Epithelial cell of esophagus (primary cell): ENCODE measurements around the gene PAX5.

Source experiments
- DNase-seq: peaks from one replicate; pipeline ENCODE4 v3.0.0; 2010; ENCODE audit warnings: low read depth
- H3K4me3 ChIP-seq: 2 replicates; pipeline ENCODE4 v1.5.1; 2011; ENCODE audit warnings: mild to moderate bottlenecking, low read length, control low read depth
- TF ChIP-seq, protein P1 (sequence below): IDR thresholded peaks from 2 replicates; pipeline ENCODE4 v1.5.1; 2011; ENCODE audit warnings: low read depth, mild to moderate bottlenecking, low read length, control low read depth, inconsistent platforms; ENCODE audit not compliant: insufficient read depth; ENCODE audit errors: missing control alignments

The PAX5 gene

GRCh38 chr9:36933676-36934215, 100.3 kb downstream of the PAX5 start:
- no peak overlapping the region for H3K4me3 ChIP-seq
- DNase-seq, result no peak
- TF ChIP-seq, protein P1, sequence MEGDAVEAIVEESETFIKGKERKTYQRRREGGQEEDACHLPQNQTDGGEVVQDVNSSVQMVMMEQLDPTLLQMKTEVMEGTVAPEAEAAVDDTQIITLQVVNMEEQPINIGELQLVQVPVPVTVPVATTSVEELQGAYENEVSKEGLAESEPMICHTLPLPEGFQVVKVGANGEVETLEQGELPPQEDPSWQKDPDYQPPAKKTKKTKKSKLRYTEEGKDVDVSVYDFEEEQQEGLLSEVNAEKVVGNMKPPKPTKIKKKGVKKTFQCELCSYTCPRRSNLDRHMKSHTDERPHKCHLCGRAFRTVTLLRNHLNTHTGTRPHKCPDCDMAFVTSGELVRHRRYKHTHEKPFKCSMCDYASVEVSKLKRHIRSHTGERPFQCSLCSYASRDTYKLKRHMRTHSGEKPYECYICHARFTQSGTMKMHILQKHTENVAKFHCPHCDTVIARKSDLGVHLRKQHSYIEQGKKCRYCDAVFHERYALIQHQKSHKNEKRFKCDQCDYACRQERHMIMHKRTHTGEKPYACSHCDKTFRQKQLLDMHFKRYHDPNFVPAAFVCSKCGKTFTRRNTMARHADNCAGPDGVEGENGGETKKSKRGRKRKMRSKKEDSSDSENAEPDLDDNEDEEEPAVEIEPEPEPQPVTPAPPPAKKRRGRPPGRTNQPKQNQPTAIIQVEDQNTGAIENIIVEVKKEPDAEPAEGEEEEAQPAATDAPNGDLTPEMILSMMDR, result no peak

DNA sequence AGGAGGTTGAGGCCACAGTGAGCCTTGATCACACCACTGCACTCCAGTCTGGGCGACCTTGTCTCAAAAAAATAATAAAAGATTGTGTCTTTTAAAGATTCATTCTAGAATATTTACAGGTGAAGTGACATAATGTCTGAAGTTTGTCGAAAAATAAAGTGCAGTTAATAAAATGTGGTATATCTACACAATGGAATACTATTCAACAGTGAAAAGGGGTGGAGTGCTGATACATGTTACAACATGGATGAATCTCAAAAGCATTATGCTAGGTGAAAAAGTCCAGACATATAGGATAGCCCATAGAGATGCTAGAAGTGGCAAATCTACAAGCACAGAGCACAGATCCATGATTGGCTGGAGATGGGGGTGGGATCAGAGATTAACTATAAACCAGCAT, 101.9 kb downstream of the PAX5 start:
- TF ChIP-seq, protein P1, result no peak
- DNase-seq, result no peak
- no peak overlapping the region for H3K4me3 ChIP-seq

DNA sequence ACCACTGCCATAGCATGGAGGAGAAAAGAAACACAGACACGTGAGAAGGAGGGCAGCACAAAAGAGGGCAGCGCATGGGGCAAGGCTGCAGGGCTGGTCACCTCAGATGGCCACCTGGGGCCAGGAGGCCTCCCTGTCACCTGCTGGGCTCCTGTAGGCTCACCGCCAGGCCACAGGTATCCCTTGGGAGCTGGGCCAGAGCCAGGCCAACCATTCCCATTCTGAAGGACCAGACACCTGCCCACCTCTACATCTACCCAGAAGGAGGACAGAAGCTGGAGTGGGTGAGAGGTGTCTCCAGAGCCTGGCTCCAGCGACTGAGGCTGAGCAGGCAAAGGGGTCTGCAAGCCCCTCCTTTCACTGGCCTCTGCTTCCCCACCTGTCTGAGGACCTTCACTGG, 103.1 kb downstream of the PAX5 start:
- TF ChIP-seq, protein P1, result no peak
- no peak for DNase-seq
- H3K4me3 ChIP-seq, result no peak overlapping the region

DNA sequence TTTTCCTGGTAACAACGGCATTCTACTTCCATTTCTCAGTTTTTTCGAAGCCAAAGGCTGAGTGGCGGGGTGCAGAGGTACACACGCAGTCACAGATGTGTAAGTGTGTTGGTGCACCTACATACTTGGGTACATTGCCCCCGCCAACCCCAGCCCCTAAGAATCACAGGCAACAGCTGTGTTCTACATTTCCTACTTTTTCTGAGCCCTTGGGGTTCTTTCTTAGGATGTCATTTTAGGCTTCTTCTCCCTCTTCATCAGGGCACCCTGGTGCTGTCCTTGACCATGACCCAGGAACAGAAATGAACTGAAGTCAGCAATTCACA, 104.8 kb downstream of the PAX5 start:
- DNase-seq, result no peak
- H3K4me3 ChIP-seq, result no peak overlapping the region
- TF ChIP-seq, protein P1, result no peak

DNA sequence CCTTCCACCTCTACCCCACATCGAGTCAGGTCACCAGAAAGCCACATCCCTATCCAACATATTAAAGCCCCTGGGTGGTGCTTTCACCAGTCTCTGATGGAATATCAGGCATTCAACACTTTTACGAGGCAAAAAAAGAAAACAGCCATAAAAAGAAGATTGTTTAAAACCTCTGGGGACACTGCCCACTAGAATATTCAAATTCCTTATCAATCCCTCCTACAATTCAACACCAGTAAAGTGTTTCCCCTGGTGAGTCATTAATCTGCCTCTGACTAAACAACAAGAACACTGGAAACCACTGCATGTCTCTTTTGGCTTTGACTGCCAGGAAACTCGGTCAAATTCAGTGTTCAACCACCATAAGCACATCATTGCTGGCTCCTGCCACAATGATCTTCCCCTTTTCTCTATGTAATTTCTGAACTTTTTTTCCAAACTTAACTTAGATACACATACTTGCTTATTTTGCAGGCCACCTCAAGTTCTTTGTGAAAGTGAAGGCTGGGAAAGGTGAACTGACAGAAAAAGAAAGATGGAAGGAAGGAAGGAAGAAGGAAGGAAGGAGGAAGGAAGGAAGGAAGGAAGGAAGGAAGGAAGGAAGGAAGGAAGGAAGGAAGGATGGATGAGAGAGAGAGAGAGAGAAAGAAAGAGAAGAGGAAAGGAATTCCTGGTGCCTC, 105.3 kb downstream of the PAX5 start:
- DNase-seq, result peak; percentile 68
- TF ChIP-seq, protein P1, result no peak
- H3K4me3 ChIP-seq, result no peak overlapping the region

DNA sequence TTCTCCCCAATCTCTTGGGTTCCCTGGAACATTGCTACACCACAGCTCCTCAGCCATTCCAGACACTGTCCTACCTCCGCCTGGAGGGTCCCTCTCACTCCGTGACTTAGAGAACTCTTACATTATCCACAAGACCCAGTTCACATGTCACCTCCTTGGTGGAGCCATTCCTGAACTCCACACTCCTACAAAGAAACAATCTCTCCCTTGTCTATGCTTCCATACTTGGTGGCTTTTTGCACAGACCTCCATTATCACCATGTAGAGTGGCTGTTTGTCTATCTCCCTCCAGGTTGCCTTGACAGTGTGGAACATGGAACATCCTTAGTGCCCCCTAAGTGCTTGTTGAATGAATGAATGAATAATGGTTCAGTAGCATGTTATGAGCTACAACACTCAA, 105.9 kb downstream of the PAX5 start:
- TF ChIP-seq, protein P1, result no peak
- no peak overlapping the region for H3K4me3 ChIP-seq
- no peak for DNase-seq
